Measurements from ENCODE around the gene COBLL1. TPM values are rescaled to one million over a fixed set of nuclear protein-coding genes. Genes with fewer than 3 reads are reported as not detected.
A peak's percentile ranks its signal among the peaks of the same experiment; 100 is the strongest.
"Not testable (repeated sequence)": the region's sequence is repeated elsewhere in the genome, so short reads cannot be mapped to it uniquely, and the experiment has no call there.

The COBLL1 gene
- total and polyA plus RNA-seq, 8 donors: 18.0 to 74.5 (median 61.7) TPM

DNA sequence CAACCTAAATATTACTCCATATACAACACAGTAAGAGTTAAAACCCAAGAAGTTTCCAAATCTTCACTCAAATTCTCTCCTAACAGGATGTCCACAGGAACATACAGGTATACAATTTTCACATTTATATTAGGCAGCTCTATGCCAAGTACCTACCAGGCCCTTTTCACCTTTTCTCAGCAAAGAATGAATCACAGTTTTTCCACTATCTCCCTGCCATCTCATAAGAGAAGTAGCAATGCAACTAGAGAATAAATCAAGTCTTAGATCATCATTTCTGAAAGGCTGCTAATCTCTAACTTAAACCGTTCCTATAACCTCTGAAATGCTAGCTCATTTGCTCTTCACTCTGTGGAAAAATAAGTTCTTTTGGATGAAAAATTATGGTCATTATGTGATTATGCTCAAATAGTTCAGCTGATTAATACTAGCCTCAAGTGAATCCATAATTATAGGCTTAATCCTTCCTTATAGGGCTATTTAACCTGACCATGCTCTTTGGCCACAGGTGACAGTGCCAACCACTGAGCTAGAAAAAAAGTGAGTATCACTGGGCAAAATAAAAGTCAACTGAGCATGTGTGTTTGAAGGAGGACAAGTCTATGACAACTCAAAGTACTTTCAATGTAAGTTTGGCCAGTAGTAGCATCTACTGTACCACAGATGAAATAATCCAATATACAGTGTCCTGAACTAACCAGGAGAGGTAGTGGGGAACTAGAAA, 79.7 kb downstream of the COBLL1 start:
- intact Hi-C loops (cut with DNase I): no loop called here
- DNase-seq (no peak), ATAC-seq (peak in 2 of 4 donors; percentile 3 to 7), FAIRE-seq (no peak)
- TF ChIP-seq, protein P1, sequence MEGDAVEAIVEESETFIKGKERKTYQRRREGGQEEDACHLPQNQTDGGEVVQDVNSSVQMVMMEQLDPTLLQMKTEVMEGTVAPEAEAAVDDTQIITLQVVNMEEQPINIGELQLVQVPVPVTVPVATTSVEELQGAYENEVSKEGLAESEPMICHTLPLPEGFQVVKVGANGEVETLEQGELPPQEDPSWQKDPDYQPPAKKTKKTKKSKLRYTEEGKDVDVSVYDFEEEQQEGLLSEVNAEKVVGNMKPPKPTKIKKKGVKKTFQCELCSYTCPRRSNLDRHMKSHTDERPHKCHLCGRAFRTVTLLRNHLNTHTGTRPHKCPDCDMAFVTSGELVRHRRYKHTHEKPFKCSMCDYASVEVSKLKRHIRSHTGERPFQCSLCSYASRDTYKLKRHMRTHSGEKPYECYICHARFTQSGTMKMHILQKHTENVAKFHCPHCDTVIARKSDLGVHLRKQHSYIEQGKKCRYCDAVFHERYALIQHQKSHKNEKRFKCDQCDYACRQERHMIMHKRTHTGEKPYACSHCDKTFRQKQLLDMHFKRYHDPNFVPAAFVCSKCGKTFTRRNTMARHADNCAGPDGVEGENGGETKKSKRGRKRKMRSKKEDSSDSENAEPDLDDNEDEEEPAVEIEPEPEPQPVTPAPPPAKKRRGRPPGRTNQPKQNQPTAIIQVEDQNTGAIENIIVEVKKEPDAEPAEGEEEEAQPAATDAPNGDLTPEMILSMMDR (IDR thresholded peaks at IDR 0.05): no peak
- Histone ChIP-seq H3K4me3 (no peak overlapping the region), H3K27me3 (no peaks in the 10 kb centered on the region), H3K27ac (peak overlapping the region in 2 of 4 donors; percentile 1 to 33), H3K36me3 (no peaks in the 10 kb centered on the region), H3K9me3 (no peaks in the 10 kb centered on the region), H3K4me1 (peaks cover 23 to 43% (median 23%) of the 10 kb centered on the region in 3 donors)
- WGBS, 2 donors: 55 to 59% methylated on average over 1 of the region's 1 CpG

DNA sequence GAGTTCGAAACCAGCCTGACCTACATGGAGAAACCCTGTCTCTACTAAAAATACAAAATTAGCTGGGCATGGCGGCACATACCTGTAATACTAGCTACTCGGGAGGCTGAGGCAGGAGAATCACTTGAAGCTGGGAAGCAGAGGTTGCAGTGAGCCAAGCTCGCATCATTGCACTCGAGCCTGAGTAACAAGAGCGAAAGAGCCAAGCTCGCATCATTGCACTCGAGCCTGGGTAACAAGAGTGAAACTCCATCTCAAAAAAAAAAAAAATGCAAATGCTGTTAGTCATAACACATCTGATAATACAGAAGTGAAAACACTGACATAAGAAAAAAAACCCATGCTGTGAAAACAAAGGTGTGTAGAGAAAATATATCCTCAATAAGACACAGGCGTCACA, 80.4 kb downstream of the COBLL1 start:
- H3K27me3 ChIP-seq; H3K9me3 ChIP-seq; DNase-seq; H3K4me3 ChIP-seq; intact Hi-C loops (cut with DNase I); H3K36me3 ChIP-seq; FAIRE-seq: not testable (repeated sequence)
- 86 to 88% methylated on average over 9 of the region's 9 CpGs for WGBS, 2 donors
- peaks cover 27 to 50% (median 29%) of the 10 kb centered on the region in 3 donors for H3K4me1 ChIP-seq
- H3K27ac ChIP-seq: peak overlapping the region in 1 of 4 donors; percentile 33
- ATAC-seq: peak in 2 of 4 donors; percentile 21 to 40

DNA sequence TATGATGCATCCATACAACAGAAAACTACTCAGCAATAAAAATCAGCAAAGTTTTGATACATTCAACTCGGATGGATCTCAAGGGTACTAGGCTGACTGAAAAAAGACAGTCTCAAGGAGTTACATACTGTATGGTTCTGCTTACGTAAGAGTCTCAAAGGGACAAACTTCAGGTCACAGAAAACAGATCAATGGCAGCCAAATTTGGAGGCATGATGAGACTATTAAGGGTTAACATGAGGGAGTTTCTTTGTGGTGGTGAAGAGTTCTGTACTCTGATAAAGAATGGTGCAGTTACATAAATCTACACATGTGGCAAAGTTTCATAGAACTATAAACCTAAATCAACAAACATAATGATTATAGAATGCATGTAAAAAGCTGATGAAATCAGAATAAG, 81.4 kb downstream of the COBLL1 start:
- FAIRE-seq (no peak), DNase-seq (no peak), ATAC-seq (no peak)
- H3K36me3 ChIP-seq: no peaks in the 10 kb centered on the region
- intact Hi-C loops (cut with DNase I): no loop called here
- H3K9me3 ChIP-seq: no peaks in the 10 kb centered on the region
- no peaks in the 10 kb centered on the region for H3K27me3 ChIP-seq
- H3K27ac ChIP-seq: peak overlapping the region in 2 of 4 donors; percentile 9 to 62
- WGBS, 2 donors: 48 to 69% methylated on average over 2 of the region's 2 CpGs
- peaks cover 31 to 46% (median 34%) of the 10 kb centered on the region in 3 donors for H3K4me1 ChIP-seq
- no peak overlapping the region for H3K4me3 ChIP-seq
- TF ChIP-seq, protein P1 (IDR thresholded peaks at IDR 0.05): no peak

DNA sequence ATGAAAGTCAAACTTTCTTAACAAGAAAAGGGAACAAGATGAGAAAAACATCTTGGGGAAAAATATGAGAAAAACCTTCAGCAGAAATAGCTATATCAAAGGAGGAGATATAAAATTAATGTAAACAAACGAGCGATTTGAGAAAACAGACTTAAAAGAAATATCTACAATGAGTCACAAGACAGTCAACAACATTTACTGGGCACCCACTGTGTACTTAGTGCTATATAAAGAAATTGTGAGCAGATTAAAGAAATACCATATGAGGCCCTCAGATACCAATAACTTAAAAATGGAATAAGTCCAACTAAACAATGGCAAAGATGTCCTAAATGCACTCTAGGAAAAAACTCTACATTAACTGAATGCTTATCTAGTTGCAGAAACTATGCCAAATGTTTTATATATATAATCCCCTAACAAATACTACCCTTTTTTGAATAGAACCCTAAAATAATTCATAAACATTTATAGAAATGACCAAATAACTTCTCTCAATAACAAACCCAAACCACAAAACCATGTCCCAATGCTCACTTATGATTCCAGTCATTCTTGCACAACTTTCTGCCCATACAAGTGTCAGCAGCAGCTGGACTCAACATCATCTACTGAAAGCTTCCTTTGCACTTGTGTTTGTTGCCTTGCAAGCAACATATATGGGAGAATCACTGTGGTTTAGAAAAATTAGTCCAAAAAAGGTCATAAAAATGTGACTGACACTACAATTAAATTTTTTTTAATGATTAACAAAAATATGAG, 83.5 kb downstream of the COBLL1 start:
- peaks cover 33 to 42% (median 34%) of the 10 kb centered on the region in 3 donors for H3K4me1 ChIP-seq
- 37 to 42% methylated on average over 2 of the region's 2 CpGs for WGBS, 2 donors

DNA sequence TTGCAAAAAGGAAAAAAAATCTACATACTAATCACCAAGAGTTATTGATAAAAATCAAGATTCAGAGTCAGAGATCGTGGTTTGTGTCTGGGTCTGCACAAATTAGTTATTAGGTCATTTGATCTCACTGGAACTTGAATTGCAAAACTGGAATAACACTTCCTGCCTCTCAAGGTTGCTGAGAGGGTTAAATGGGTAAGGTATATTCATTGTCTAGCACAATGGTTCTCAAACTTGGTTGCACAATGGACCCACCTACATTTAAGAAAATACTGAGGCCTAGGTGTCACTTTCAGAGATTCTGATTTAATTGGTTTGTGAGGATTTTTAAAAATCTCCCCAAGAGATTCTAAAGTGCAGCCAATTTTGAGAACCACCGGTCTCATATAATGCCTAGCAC, 84.8 kb downstream of the COBLL1 start:
- Histone ChIP-seq H3K36me3 (no peaks in the 10 kb centered on the region), H3K9me3 (no peaks in the 10 kb centered on the region), H3K4me1 (peaks cover 32 to 41% (median 33%) of the 10 kb centered on the region in 3 donors), H3K27me3 (no peaks in the 10 kb centered on the region), H3K4me3 (no peak overlapping the region), H3K27ac (peak overlapping the region in 2 of 4 donors; percentile 60 to 62)
- TF ChIP-seq, protein P1 (IDR thresholded peaks at IDR 0.05): no peak
- intact Hi-C loops (cut with DNase I): loop anchor here in 1 of 3 donors (10.0 kb wide), 1 partner anchor 68 kb away; no protein-coding TSS in a partner anchor
- WGBS, 2 donors: 27 to 32% methylated on average over 2 of the region's 2 CpGs
- no peak for DNase-seq
- FAIRE-seq: no peak
- ATAC-seq: no peak

More for the DNA sequence above, 83.5 kb downstream of the COBLL1 start:
- ATAC-seq (peak; percentile 19 to 77 (median 64)), DNase-seq (no peak), FAIRE-seq (no peak)
- TF ChIP-seq, protein P1 (IDR thresholded peaks at IDR 0.05): no peak
- peak overlapping the region in 2 of 4 donors; percentile 60 to 62 for H3K27ac ChIP-seq
- H3K9me3 ChIP-seq: no peaks in the 10 kb centered on the region
- intact Hi-C loops (cut with DNase I): loop anchor here in 1 of 3 donors (10.0 kb wide), 1 partner anchor 67 kb away; no protein-coding TSS in a partner anchor
- H3K27me3 ChIP-seq: no peaks in the 10 kb centered on the region
- no peak overlapping the region for H3K4me3 ChIP-seq
- H3K36me3 ChIP-seq: no peaks in the 10 kb centered on the region

Measured in pancreas (tissue), 10 donors.